Vagina (tissue), 2 donors: Measurements from ENCODE around the gene EFCAB6. TPM values are rescaled to one million over a fixed set of nuclear protein-coding genes. Genes with fewer than 3 reads are reported as not detected.

ENCODE experiments used
- DNase-seq, 2 donors: peaks; one replicate each; pipeline ENCODE4 v3.0.0-alpha.2; 2017; ENCODE audit errors: extremely low spot score in 2 of 2
- H3K27ac ChIP-seq: fragments of 200-600 bp; sonication (generic); one replicate; pipeline ENCODE4 v1.5.1; 2019
- H3K27me3 ChIP-seq: fragments of 200-600 bp; sonication (generic); one replicate; pipeline ENCODE4 v1.5.1; 2019
- H3K36me3 ChIP-seq, 2 donors: fragments of 200-600 bp; sonication (generic); one replicate each; pipeline ENCODE4 v1.5.1; 2017 to 2019
- H3K4me1 ChIP-seq: fragments of 200-600 bp; sonication (generic); one replicate; pipeline ENCODE4 v1.5.1; 2019
- H3K4me3 ChIP-seq, 2 donors: fragments of 200-600 bp; sonication (generic); 1 replicate in 1 of 2; 2 replicates in 1 of 2; pipeline ENCODE4 v1.5.1; 2016 to 2019
- H3K9me3 ChIP-seq: fragments of 200-600 bp; sonication (generic); one replicate; pipeline ENCODE4 v1.5.1; 2019
- POLR2A ChIP-seq, 2 donors: fragments of 450-650 bp; IDR thresholded peaks; one replicate each; pipeline ENCODE4 v1.6.1; 2017; ENCODE audit warnings: antibody characterized with exemption in 2 of 2, mild to moderate bottlenecking in 2 of 2, moderate library complexity in 2 of 2
- POLR2AphosphoS5 ChIP-seq, 2 donors: sonication (generic); formaldehyde crosslinking; IDR thresholded peaks; one replicate each; pipeline ENCODE4 v1.9.0; 2017; ENCODE audit warnings: antibody characterized with exemption in 2 of 2, mild to moderate bottlenecking in 2 of 2, low read depth in 1 of 2; ENCODE audit not compliant: insufficient read depth in 1 of 2
- intact Hi-C: fragments of 100-400 bp; cut with DNase I; formaldehyde crosslinking; loops from one replicate; pipeline ENCODE4 v1.15.1; 2023
- total RNA-seq: library from RNA; depleted of rRNA; stranded (reverse); fragments of >200 nt; gene quantifications from one replicate; pipeline ENCODE4 v1.2.3, GENCODE V29; 2016
- TF ChIP-seq, protein P1 (sequence below), 3 experiments: fragments of 450-650 bp in 2 of 3; fragments of 200-600 bp in 1 of 3; sonication (generic) in 1 of 3; IDR thresholded peaks; one replicate each; pipeline ENCODE4 v1.5.1; 2017 to 2019; ENCODE audit warnings: antibody characterized with exemption in 3 of 3, mild to moderate bottlenecking in 2 of 3, moderate library complexity in 2 of 3

EFCAB6 gene
- total RNA-seq, 1 donor from 2014 or later = 1.7 TPM

DNA sequence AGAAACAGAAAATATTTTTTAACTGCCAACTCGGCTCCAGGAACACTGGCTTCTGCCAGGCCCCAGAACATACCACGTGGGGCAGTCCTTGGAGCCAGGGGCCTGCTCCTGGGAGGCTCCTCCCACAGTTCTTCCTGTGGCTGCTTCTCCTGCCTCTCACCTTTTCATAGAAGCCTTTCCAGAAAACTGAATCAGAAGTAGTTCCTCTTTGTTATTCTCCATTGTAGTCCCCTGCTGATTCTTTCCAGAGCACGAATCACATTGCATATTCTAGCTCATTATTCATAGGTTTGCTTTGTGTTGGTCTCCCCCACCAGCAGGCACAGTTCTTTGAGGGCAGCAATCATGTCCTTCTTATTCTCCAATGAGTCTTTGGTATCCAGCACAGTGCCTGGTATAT is 106.0 kb downstream of the EFCAB6 start:
- H3K36me3 ChIP-seq = no peaks in the 10 kb centered on the region
- no peak overlapping the region for H3K27ac ChIP-seq
- no peak overlapping the region for H3K4me3 ChIP-seq
- no peaks in the 10 kb centered on the region for H3K27me3 ChIP-seq
- intact Hi-C loops = no loop called here
- DNase-seq = no peak
- TF ChIP-seq, protein P1, sequence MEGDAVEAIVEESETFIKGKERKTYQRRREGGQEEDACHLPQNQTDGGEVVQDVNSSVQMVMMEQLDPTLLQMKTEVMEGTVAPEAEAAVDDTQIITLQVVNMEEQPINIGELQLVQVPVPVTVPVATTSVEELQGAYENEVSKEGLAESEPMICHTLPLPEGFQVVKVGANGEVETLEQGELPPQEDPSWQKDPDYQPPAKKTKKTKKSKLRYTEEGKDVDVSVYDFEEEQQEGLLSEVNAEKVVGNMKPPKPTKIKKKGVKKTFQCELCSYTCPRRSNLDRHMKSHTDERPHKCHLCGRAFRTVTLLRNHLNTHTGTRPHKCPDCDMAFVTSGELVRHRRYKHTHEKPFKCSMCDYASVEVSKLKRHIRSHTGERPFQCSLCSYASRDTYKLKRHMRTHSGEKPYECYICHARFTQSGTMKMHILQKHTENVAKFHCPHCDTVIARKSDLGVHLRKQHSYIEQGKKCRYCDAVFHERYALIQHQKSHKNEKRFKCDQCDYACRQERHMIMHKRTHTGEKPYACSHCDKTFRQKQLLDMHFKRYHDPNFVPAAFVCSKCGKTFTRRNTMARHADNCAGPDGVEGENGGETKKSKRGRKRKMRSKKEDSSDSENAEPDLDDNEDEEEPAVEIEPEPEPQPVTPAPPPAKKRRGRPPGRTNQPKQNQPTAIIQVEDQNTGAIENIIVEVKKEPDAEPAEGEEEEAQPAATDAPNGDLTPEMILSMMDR (IDR thresholded peaks at IDR 0.05) = no peak
- TF ChIP-seq POLR2A (IDR thresholded peaks at IDR 0.05) = no peak
- no peak for TF ChIP-seq POLR2AphosphoS5 (IDR thresholded peaks at IDR 0.05; ENCODE audit: insufficient read depth in 1 of 2, low read depth in 1 of 2)
- H3K4me1 ChIP-seq = no peaks in the 10 kb centered on the region
- H3K9me3 ChIP-seq = peaks cover 7% of the 10 kb centered on the region

DNA sequence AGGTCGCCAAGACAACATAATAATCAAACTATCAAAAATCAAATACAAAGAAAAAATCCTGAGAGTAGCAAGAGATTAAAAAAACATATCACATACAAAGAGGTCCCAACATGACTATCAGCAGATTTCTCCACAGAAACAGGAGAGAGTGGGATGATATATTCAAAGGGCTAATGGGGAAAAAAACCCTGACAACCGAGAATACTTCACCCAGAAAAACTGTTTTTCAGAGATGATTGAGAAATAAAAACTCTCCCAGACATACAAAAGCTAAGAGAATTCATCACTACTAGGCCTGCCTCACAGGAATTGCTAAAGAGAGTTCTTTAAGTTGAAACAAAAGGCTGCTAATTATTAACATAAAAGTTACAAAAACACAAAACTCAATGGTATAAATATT is 108.1 kb downstream of the EFCAB6 start:
- peaks cover 7% of the 10 kb centered on the region for H3K9me3 ChIP-seq
- H3K4me1 ChIP-seq = no peaks in the 10 kb centered on the region
- no peak overlapping the region for H3K4me3 ChIP-seq
- DNase-seq = no peak
- TF ChIP-seq POLR2AphosphoS5 (IDR thresholded peaks at IDR 0.05; ENCODE audit: insufficient read depth in 1 of 2, low read depth in 1 of 2) = no peak
- TF ChIP-seq, protein P1 (IDR thresholded peaks at IDR 0.05) = no peak
- no peak for TF ChIP-seq POLR2A (IDR thresholded peaks at IDR 0.05)
- no peak overlapping the region for H3K27ac ChIP-seq
- no peaks in the 10 kb centered on the region for H3K36me3 ChIP-seq
- H3K27me3 ChIP-seq = no peaks in the 10 kb centered on the region
- intact Hi-C loops = no loop called here

DNA sequence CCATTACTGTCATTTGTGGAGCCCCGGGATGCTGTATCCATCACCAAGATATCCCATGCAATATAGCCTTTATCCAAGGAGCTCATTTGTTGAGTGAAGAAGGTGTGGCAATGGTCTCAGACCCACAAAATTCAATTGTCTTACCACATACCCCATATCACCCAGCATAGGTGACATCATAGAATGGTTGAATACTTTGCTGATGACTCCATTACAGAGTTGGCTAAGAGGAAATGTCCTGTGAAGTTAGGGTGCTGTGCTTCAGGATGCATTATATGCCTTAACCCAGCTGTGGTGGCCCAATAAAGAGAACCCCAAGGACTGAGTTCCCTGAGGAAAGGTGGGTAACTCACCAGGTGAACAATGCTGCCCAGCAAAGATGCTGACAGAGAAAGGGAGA is 113.7 kb downstream of the EFCAB6 start:
- TF ChIP-seq, protein P1 (IDR thresholded peaks at IDR 0.05) = no peak
- TF ChIP-seq POLR2A (IDR thresholded peaks at IDR 0.05) (no peak), POLR2AphosphoS5 (IDR thresholded peaks at IDR 0.05; ENCODE audit: insufficient read depth in 1 of 2, low read depth in 1 of 2) (no peak)
- Histone ChIP-seq H3K4me3 (no peak overlapping the region), H3K27ac (no peak overlapping the region), H3K9me3 (no peaks in the 10 kb centered on the region), H3K4me1 (no peaks in the 10 kb centered on the region), H3K27me3 (no peaks in the 10 kb centered on the region), H3K36me3 (no peaks in the 10 kb centered on the region)
- no peak for DNase-seq
- intact Hi-C loops = no loop called here

DNA sequence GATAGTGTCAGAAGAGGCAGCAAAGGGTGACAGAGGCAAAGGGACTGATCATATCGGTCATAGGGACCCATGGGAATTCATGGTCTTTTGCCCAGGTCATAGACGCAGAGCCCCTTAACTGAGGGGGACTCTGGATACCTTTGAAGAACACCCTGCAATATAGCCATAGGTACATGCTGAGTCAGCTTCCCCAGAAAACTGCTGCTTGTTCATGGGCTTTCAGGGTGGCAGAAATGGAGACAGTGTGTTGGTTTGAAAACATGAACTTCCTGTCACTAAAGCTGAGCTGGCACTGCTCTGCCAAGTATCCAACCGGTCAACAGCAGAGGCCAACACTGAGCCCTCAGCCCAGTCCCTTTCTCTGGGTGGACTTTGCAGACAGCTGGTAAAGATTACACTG is 114.2 kb downstream of the EFCAB6 start:
- no peaks in the 10 kb centered on the region for H3K36me3 ChIP-seq
- no peak overlapping the region for H3K27ac ChIP-seq
- no peaks in the 10 kb centered on the region for H3K27me3 ChIP-seq
- TF ChIP-seq POLR2A (IDR thresholded peaks at IDR 0.05) = no peak
- TF ChIP-seq POLR2AphosphoS5 (IDR thresholded peaks at IDR 0.05; ENCODE audit: insufficient read depth in 1 of 2, low read depth in 1 of 2) = no peak
- TF ChIP-seq, protein P1 (IDR thresholded peaks at IDR 0.05) = no peak
- H3K4me3 ChIP-seq = no peak overlapping the region
- H3K9me3 ChIP-seq = no peaks in the 10 kb centered on the region
- H3K4me1 ChIP-seq = no peaks in the 10 kb centered on the region
- no peak for DNase-seq
- intact Hi-C loops = no loop called here

DNA sequence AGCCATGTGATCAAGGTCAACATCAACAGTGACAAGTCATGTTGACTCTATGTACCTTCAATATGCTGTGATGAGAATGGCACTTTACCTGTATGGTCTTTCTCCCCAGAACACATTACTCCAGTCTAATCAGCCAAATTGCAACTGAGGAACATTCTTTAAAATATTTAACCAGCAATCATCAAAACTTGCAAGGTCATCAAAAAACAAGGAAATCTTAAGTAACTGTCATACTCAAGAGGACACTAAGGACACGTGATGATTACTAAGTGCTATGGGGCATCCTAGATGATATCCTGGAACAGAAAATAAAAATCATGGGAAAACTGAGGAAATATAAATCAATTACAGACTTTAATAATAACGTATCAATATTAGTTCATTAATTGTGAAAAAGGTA is 118.9 kb downstream of the EFCAB6 start:
- no peak overlapping the region for H3K4me3 ChIP-seq
- DNase-seq = no peak
- no peaks in the 10 kb centered on the region for H3K9me3 ChIP-seq
- no peaks in the 10 kb centered on the region for H3K4me1 ChIP-seq
- intact Hi-C loops = no loop called here
- no peak overlapping the region for H3K27ac ChIP-seq
- no peaks in the 10 kb centered on the region for H3K27me3 ChIP-seq
- TF ChIP-seq, protein P1 (IDR thresholded peaks at IDR 0.05) = no peak
- TF ChIP-seq POLR2A (IDR thresholded peaks at IDR 0.05) (no peak), POLR2AphosphoS5 (IDR thresholded peaks at IDR 0.05; ENCODE audit: insufficient read depth in 1 of 2, low read depth in 1 of 2) (no peak)
- H3K36me3 ChIP-seq = no peaks in the 10 kb centered on the region
